ENCODE data around the gene PPP6R1.
"Not testable (repeated sequence)": the region's sequence is repeated elsewhere in the genome, so short reads cannot be mapped to it uniquely, and the experiment has no call there.

PPP6R1 gene

GRCh38 chr19:55224679-55225414 lies 34.0 kb downstream of the PPP6R1 start:
- not testable (repeated sequence) for DNase-seq (ENCODE audit: low spot score)

GRCh38 chr19:55224038-55224665 lies 34.7 kb downstream of the PPP6R1 start:
- peak; percentile 5 for DNase-seq (ENCODE audit: low spot score)

- no peak for DNase-seq (ENCODE audit: low spot score)
Measured at GRCh38 chr19:55223291-55224037, 35.4 kb downstream of the PPP6R1 start.

- no peak for DNase-seq (ENCODE audit: low spot score)
Measured at GRCh38 chr19:55220525-55220924, 38.3 kb downstream of the PPP6R1 start.

GRCh38 chr19:55216461-55217198 lies 42.2 kb downstream of the PPP6R1 start:
- DNase-seq (ENCODE audit: low spot score): peak; percentile 95

GRCh38 chr19:55213547-55213946 lies 45.3 kb downstream of the PPP6R1 start:
- DNase-seq (ENCODE audit: low spot score): no peak

GRCh38 chr19:55212447-55212846 lies 46.4 kb downstream of the PPP6R1 start:
- DNase-seq (ENCODE audit: low spot score): no peak

GRCh38 chr19:55209693-55210472 lies 48.9 kb downstream of the PPP6R1 start:
- peak; percentile 73 for DNase-seq (ENCODE audit: low spot score)

GRCh38 chr19:55208880-55209692 lies 49.7 kb downstream of the PPP6R1 start, which contains the start of gene PTPRH:
TSS of gene PTPRH (minus strand) at chr19:55209501. CDS start at chr19:55209433, 68 bp downstream.
- no peak for DNase-seq (ENCODE audit: low spot score)

- DNase-seq (ENCODE audit: low spot score): peak; percentile 94
Measured at GRCh38 chr19:55206664-55207500, 51.9 kb downstream of the PPP6R1 start.

- DNase-seq (ENCODE audit: low spot score): not testable (repeated sequence)
Measured at GRCh38 chr19:55202199-55202598, 56.6 kb downstream of the PPP6R1 start.

- no peak for DNase-seq (ENCODE audit: low spot score)
Measured at GRCh38 chr19:55199620-55200204, 59.1 kb downstream of the PPP6R1 start.

- DNase-seq (ENCODE audit: low spot score): no peak
Measured at GRCh38 chr19:55198651-55199050, 60.2 kb downstream of the PPP6R1 start.

- DNase-seq (ENCODE audit: low spot score): no peak
Measured at GRCh38 chr19:55197528-55197927, 61.3 kb downstream of the PPP6R1 start.

- no peak for DNase-seq (ENCODE audit: low spot score)
Measured at GRCh38 chr19:55196803-55197202, 62.0 kb downstream of the PPP6R1 start.

GRCh38 chr19:55193481-55193880 lies 65.3 kb downstream of the PPP6R1 start:
- DNase-seq (ENCODE audit: low spot score): no peak

GRCh38 chr19:55189403-55189835 lies 69.4 kb downstream of the PPP6R1 start:
- DNase-seq (ENCODE audit: low spot score): no peak

GRCh38 chr19:55188625-55189024 lies 70.2 kb downstream of the PPP6R1 start:
- no peak for DNase-seq (ENCODE audit: low spot score)

GRCh38 chr19:55186080-55186479 lies 72.7 kb downstream of the PPP6R1 start:
- no peak for DNase-seq (ENCODE audit: low spot score)
